Osteoblast (primary cell): Measurements from ENCODE around the gene PRKCA. TPM values are rescaled to one million over a fixed set of nuclear protein-coding genes. Genes with fewer than 3 reads are reported as not detected.

Experiments used
- DNase-seq: peaks from one replicate; pipeline ENCODE4 v3.0.0; 2011; ENCODE audit warnings: low spot score, mixed read lengths; ENCODE audit not compliant: insufficient read length; ENCODE audit errors: missing footprints
- H2AFZ ChIP-seq: 2 replicates; pipeline ENCODE4 v1.6.0; 2011; ENCODE audit warnings: mild to moderate bottlenecking, low read length
- H3K27ac ChIP-seq: 2 replicates; pipeline ENCODE4 v1.5.1; 2011; ENCODE audit warnings: mild to moderate bottlenecking, low read depth, low read length, moderate library complexity
- H3K27me3 ChIP-seq: 2 replicates; pipeline ENCODE4 v1.6.0; 2012; ENCODE audit warnings: mild to moderate bottlenecking, control low read depth, inconsistent platforms, low read length, moderate library complexity; ENCODE audit not compliant: insufficient read depth
- H3K36me3 ChIP-seq: 2 replicates; pipeline ENCODE4 v1.5.1; 2011; ENCODE audit warnings: mild to moderate bottlenecking, low read length, control low read depth, moderate library complexity; ENCODE audit not compliant: insufficient read depth
- H3K4me1 ChIP-seq: 2 replicates; pipeline ENCODE4 v1.5.1; 2011; ENCODE audit warnings: mild to moderate bottlenecking, low read length, control low read depth, moderate library complexity; ENCODE audit not compliant: insufficient read depth
- H3K4me2 ChIP-seq: 2 replicates; pipeline ENCODE4 v1.6.0; 2011; ENCODE audit warnings: mild to moderate bottlenecking, low read length; ENCODE audit not compliant: insufficient read depth
- H3K4me3 ChIP-seq: fragments of 200-600 bp; sonication (generic); 3 replicates; pipeline ENCODE4 v1.5.1; 2012; ENCODE audit warnings: mild to moderate bottlenecking, low read length, inconsistent platforms; ENCODE audit not compliant: insufficient read depth
- H3K79me2 ChIP-seq: 2 replicates; pipeline ENCODE4 v1.6.0; 2012; ENCODE audit warnings: mild to moderate bottlenecking, low read length, control low read depth, inconsistent platforms; ENCODE audit not compliant: insufficient read depth
- H3K9me3 ChIP-seq: 2 replicates; pipeline ENCODE4 v1.5.1; 2011; ENCODE audit warnings: low read depth, low read length, control low read depth
- H4K20me1 ChIP-seq: 2 replicates; pipeline ENCODE4 v1.6.0; 2012; ENCODE audit warnings: mild to moderate bottlenecking, low read length, control low read depth; ENCODE audit not compliant: insufficient read depth
- CTCF ChIP-seq: IDR thresholded peaks from 2 replicates; pipeline ENCODE4 v1.5.1; 2011; ENCODE audit warnings: mild to moderate bottlenecking, low read depth, low read length, moderate library complexity; ENCODE audit errors: extremely low read depth
- total RNA-seq: library from RNA; depleted of rRNA; stranded (reverse); fragments of >200 nt; gene quantifications from 2 replicates; pipeline ENCODE4 v1.2.3, GENCODE V29; 2012

The PRKCA gene
- total RNA-seq, 1 donor: 46.0 TPM

- Histone ChIP-seq H3K36me3 (no peaks in the 10 kb centered on the region), H3K4me2 (no peak overlapping the region), H3K27ac (no peak overlapping the region), H4K20me1 (peaks cover 2% of the 10 kb centered on the region), H3K4me1 (peaks cover 22% of the 10 kb centered on the region), H2AFZ (no peak overlapping the region), H3K79me2 (peaks cover 76% of the 10 kb centered on the region), H3K9me3 (no peaks in the 10 kb centered on the region), H3K27me3 (no peaks in the 10 kb centered on the region), H3K4me3 (no peak overlapping the region)
- TF ChIP-seq CTCF: no peak
- no peak for DNase-seq
These were observed 196.2 kb downstream of the PRKCA start for GRCh38 chr17:66498580-66498979.

- Histone ChIP-seq H3K79me2 (peaks cover 68% of the 10 kb centered on the region), H4K20me1 (no peaks in the 10 kb centered on the region), H3K4me1 (peaks cover 55% of the 10 kb centered on the region), H2AFZ (no peak overlapping the region), H3K4me3 (no peak overlapping the region), H3K27me3 (no peaks in the 10 kb centered on the region), H3K36me3 (no peaks in the 10 kb centered on the region), H3K9me3 (no peaks in the 10 kb centered on the region), H3K4me2 (no peak overlapping the region), H3K27ac (peak overlapping the region; percentile 89)
- TF ChIP-seq CTCF: no peak
- no peak for DNase-seq
These were observed 204.2 kb downstream of the PRKCA start for GRCh38 chr17:66506641-66507040.

- peak overlapping the region; percentile 49 for H3K4me2 ChIP-seq
- TF ChIP-seq CTCF: no peak
- no peaks in the 10 kb centered on the region for H3K36me3 ChIP-seq
- H4K20me1 ChIP-seq: no peaks in the 10 kb centered on the region
- H3K27me3 ChIP-seq: no peaks in the 10 kb centered on the region
- H2AFZ ChIP-seq: peak overlapping the region; percentile 26
- H3K4me1 ChIP-seq: peaks cover 55% of the 10 kb centered on the region
- H3K27ac ChIP-seq: peak overlapping the region; percentile 89
- H3K79me2 ChIP-seq: peaks cover 69% of the 10 kb centered on the region
- no peaks in the 10 kb centered on the region for H3K9me3 ChIP-seq
- peak; percentile 62 for DNase-seq
- H3K4me3 ChIP-seq: no peak overlapping the region
These were observed 204.9 kb downstream of the PRKCA start for GRCh38 chr17:66507103-66507923.

GRCh38 chr17:66507982-66508760, 205.8 kb downstream of the PRKCA start:
- Histone ChIP-seq H3K27ac (peak overlapping the region; percentile 89), H4K20me1 (no peaks in the 10 kb centered on the region), H3K4me1 (peaks cover 51% of the 10 kb centered on the region), H3K9me3 (no peaks in the 10 kb centered on the region), H3K4me2 (peak overlapping the region; percentile 49), H3K27me3 (no peaks in the 10 kb centered on the region), H3K4me3 (no peak overlapping the region), H3K36me3 (no peaks in the 10 kb centered on the region), H3K79me2 (peaks cover 70% of the 10 kb centered on the region), H2AFZ (no peak overlapping the region)
- peak; percentile 53 for DNase-seq
- TF ChIP-seq CTCF: no peak
